ENCODE measurements around the gene TREML4. TPM values are rescaled to one million over a fixed set of nuclear protein-coding genes. Genes with fewer than 3 reads are reported as not detected.
A peak's percentile ranks its signal among the peaks of the same experiment; 100 is the strongest.
"Not testable (repeated sequence)": the region's sequence is repeated elsewhere in the genome, so short reads cannot be mapped to it uniquely, and the experiment has no call there.

TREML4 gene
- polyA plus RNA-seq, 1 donor from 2014 or later = 2.2 TPM

DNA sequence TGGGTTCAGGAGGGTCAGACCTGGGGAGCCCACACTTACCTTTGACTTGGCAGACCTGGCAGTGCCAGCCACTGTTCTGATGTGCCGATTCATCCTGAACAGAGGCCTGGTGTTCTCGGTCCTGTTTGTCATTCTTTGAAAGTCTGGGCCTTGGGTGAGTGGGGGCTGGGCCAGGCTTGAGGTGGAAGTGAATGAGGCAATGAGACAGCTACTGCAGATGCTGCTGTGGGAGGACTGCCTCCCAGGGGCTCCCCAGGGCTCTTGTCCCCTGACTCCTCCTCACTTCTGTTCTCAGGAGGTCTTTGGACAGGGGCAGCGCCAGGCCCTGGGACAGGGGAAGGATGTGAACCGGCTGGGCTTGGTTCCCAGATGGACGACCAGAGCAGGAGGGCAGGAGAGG, 5.6 kb upstream of the TREML4 start:
- Mint-ChIP-seq H3K4me3 (no peak overlapping the region), H3K9me3 (peaks cover 0 to 6% (median 2%) of the 10 kb centered on the region in 3 donors), H3K27ac (no peak overlapping the region), H3K36me3 (peaks cover 4% of the 10 kb centered on the region), H3K27me3 (no peaks in the 10 kb centered on the region), H3K4me1 (no peaks in the 10 kb centered on the region)

DNA sequence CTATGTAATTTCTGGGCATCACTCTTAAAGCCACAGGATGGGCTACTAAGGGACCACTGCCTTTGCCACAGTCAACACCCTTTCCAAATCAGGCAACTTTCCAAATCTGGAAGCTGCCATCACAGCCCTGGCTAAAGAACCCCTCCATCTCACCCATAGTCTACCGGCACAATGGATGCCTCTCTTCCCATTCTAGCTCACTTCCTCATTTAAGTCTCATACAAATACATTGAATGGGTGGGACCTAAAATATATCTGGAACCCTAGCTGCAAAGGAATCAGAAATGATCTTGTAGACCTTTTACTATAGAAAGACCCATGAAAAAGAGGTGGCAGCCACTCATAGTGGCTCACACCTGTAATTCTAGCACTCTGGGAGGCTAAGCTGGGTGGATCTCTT, 3.3 kb upstream of the TREML4 start:
- Mint-ChIP-seq H3K4me1 (peaks cover 0 to 7% (median 3%) of the 10 kb centered on the region in 3 donors), H3K9me3 (peaks cover 0 to 6% (median 0%) of the 10 kb centered on the region in 3 donors), H3K4me3 (no peak overlapping the region), H3K36me3 (peaks cover 4% of the 10 kb centered on the region), H3K27me3 (peaks cover 4% of the 10 kb centered on the region), H3K27ac (no peak overlapping the region)

GRCh38 chr6:41226752-41227151, 1.4 kb upstream of the TREML4 start:
- no peaks in the 10 kb centered on the region for H3K9me3 Mint-ChIP-seq
- H3K36me3 Mint-ChIP-seq = peaks cover 6% of the 10 kb centered on the region
- H3K27ac Mint-ChIP-seq = no peak overlapping the region
- H3K27me3 Mint-ChIP-seq = peaks cover 9% of the 10 kb centered on the region
- peaks cover 0 to 11% (median 3%) of the 10 kb centered on the region in 3 donors for H3K4me1 Mint-ChIP-seq
- H3K4me3 Mint-ChIP-seq = no peak overlapping the region

- H3K27me3 Mint-ChIP-seq = peaks cover 11% of the 10 kb centered on the region
- H3K4me3 Mint-ChIP-seq = peak overlapping the region in 1 of 4 donors; percentile 44
- H3K9me3 Mint-ChIP-seq = no peaks in the 10 kb centered on the region
- H3K36me3 Mint-ChIP-seq = peaks cover 3% of the 10 kb centered on the region
- H3K27ac Mint-ChIP-seq = no peak overlapping the region
- H3K4me1 Mint-ChIP-seq = peaks cover 0 to 11% (median 3%) of the 10 kb centered on the region in 3 donors
Observed at GRCh38 chr6:41228616-41229015, 467 bp downstream of the TREML4 start.

GRCh38 chr6:41229721-41230120, 1.6 kb downstream of the TREML4 start:
- Mint-ChIP-seq H3K4me1 (peaks cover 0 to 11% (median 3%) of the 10 kb centered on the region in 3 donors), H3K9me3 (no peaks in the 10 kb centered on the region), H3K27ac (no peak overlapping the region), H3K4me3 (no peak overlapping the region), H3K36me3 (peaks cover 3% of the 10 kb centered on the region), H3K27me3 (peaks cover 11% of the 10 kb centered on the region)

GRCh38 chr6:41231246-41231645, 3.1 kb downstream of the TREML4 start:
- Mint-ChIP-seq H3K9me3 (no peaks in the 10 kb centered on the region), H3K27me3 (peaks cover 11% of the 10 kb centered on the region), H3K4me1 (peaks cover 3 to 11% (median 5%) of the 10 kb centered on the region in 3 donors), H3K4me3 (no peak overlapping the region), H3K27ac (no peak overlapping the region), H3K36me3 (peaks cover 3% of the 10 kb centered on the region)

DNA sequence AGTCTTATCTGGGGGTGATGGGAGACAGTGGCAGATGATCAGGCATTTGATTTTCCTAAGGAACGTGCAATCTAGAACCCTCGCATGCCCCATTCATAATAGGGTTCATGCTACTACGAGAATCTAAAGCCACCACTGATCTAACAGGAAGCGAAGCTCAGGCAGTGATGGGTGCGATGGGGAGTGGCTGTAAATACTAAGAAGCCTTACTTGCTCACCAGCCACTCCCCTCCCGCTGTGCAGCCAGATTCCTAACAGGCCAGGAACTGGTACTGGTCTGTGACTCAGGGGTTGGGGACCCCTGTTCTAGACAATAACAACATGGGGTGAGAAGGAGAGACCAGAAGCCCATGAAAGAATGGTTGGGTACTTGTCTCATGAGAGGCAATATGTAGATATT, 4.5 kb downstream of the TREML4 start:
- Mint-ChIP-seq H3K9me3 (no peaks in the 10 kb centered on the region), H3K27me3 (peaks cover 20% of the 10 kb centered on the region), H3K27ac (no peak overlapping the region), H3K4me1 (peaks cover 3 to 11% (median 5%) of the 10 kb centered on the region in 3 donors), H3K36me3 (peaks cover 3% of the 10 kb centered on the region), H3K4me3 (no peak overlapping the region)

- Mint-ChIP-seq H3K27ac (no peak overlapping the region), H3K36me3 (peaks cover 1% of the 10 kb centered on the region), H3K4me1 (peaks cover 2 to 4% (median 3%) of the 10 kb centered on the region in 3 donors), H3K4me3 (no peak overlapping the region), H3K9me3 (no peaks in the 10 kb centered on the region), H3K27me3 (peaks cover 28% of the 10 kb centered on the region)
Observed at GRCh38 chr6:41236276-41236675, 8.1 kb downstream of the TREML4 start.

DNA sequence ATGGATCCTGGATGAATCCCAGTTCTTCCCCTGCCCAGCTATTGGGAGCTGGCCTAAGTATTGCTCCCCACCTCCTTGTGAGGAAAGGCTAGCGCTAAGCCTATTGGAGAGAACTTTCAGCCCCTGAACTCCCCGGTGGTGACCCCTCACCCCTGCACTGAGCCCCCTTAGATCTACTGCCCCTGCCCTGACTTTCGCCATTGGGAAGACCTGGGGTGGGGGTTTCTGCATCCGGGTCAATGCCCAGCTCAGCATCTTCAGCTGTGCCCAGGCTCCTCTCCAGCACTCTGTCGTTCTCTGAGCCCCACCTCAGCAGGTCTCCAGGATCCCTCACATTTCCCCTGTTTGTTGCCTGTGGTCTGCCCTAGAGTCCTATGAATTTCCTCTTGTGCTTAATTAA, 9.0 kb downstream of the TREML4 start:
- Mint-ChIP-seq H3K4me3 (no peak overlapping the region), H3K36me3 (no peaks in the 10 kb centered on the region), H3K27me3 (peaks cover 28% of the 10 kb centered on the region), H3K27ac (no peak overlapping the region), H3K4me1 (peaks cover 0 to 4% (median 2%) of the 10 kb centered on the region in 3 donors), H3K9me3 (no peaks in the 10 kb centered on the region)

DNA sequence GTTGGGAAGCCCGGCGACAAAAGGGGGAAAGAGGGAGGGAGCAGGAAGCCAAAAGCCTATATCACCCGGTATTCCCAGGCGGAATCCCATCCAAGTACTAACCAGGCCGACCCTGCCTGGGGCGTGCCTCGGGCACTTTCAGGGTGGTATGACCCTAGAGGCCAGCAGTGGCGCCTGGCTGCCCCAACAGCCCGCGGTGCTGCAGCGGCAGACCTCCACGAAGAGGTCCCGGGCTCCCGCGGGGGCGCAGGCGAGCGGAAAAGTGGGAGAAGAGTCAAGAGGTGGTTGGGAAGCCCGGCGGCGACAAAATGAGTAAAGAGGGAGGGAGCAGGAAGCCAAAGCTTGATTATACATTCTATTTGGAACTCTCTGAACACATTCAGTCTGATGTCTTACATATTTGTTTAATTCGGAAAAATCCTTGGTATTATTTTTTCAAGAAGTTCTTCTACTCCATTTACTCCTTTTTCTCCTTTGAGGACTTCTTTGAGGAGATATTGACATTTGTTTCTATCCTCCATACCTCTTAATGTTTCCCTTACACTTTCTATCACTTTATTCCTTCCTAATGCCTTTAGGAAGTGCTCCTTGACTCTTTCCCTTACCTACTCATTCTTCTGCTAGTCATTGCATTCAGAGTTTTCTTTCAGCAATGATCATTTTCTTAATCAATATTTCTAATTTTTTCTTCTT, 11.5 kb downstream of the TREML4 start:
- no peak overlapping the region for H3K27ac Mint-ChIP-seq
- peaks cover 0 to 2% (median 0%) of the 10 kb centered on the region in 3 donors for H3K9me3 Mint-ChIP-seq
- H3K27me3 Mint-ChIP-seq = peaks cover 32% of the 10 kb centered on the region
- H3K4me1 Mint-ChIP-seq = peaks cover 4% of the 10 kb centered on the region in 3 donors
- no peaks in the 10 kb centered on the region for H3K36me3 Mint-ChIP-seq
- peak overlapping the region in 1 of 4 donors; percentile 34 for H3K4me3 Mint-ChIP-seq

- H3K36me3 Mint-ChIP-seq, H3K9me3 Mint-ChIP-seq, H3K27ac Mint-ChIP-seq, H3K27me3 Mint-ChIP-seq, H3K4me1 Mint-ChIP-seq: not testable (repeated sequence)
- peak overlapping the region in 1 of 4 donors; percentile 28 for H3K4me3 Mint-ChIP-seq
Observed at GRCh38 chr6:41246529-41246928, 18.4 kb downstream of the TREML4 start.

- no peak overlapping the region for H3K4me3 Mint-ChIP-seq
- peaks cover 9% of the 10 kb centered on the region for H3K27me3 Mint-ChIP-seq
- peaks cover 3% of the 10 kb centered on the region for H3K36me3 Mint-ChIP-seq
- no peak overlapping the region for H3K27ac Mint-ChIP-seq
- peaks cover 0 to 4% (median 1%) of the 10 kb centered on the region in 3 donors for H3K4me1 Mint-ChIP-seq
- H3K9me3 Mint-ChIP-seq = peaks cover 0 to 3% (median 0%) of the 10 kb centered on the region in 3 donors
Observed at GRCh38 chr6:41247288-41247865, 19.2 kb downstream of the TREML4 start.

GRCh38 chr6:41247882-41248705, 19.9 kb downstream of the TREML4 start:
- Mint-ChIP-seq H3K4me3 (no peak overlapping the region), H3K36me3 (peaks cover 3% of the 10 kb centered on the region), H3K27me3 (peaks cover 4% of the 10 kb centered on the region), H3K9me3 (peaks cover 0 to 2% (median 0%) of the 10 kb centered on the region in 3 donors), H3K27ac (no peak overlapping the region), H3K4me1 (peaks cover 0 to 4% (median 1%) of the 10 kb centered on the region in 3 donors)

- Mint-ChIP-seq H3K9me3 (peaks cover 0 to 2% (median 0%) of the 10 kb centered on the region in 3 donors), H3K27ac (no peak overlapping the region), H3K36me3 (no peaks in the 10 kb centered on the region), H3K27me3 (peaks cover 2% of the 10 kb centered on the region), H3K4me3 (no peak overlapping the region), H3K4me1 (peaks cover 8 to 11% (median 9%) of the 10 kb centered on the region in 3 donors)
Observed at GRCh38 chr6:41252401-41253169, 24.4 kb downstream of the TREML4 start.

Measured in IgD-negative memory B cell (primary cell).